Measurements from ENCODE around the gene FAM184B.

The FAM184B gene

DNA sequence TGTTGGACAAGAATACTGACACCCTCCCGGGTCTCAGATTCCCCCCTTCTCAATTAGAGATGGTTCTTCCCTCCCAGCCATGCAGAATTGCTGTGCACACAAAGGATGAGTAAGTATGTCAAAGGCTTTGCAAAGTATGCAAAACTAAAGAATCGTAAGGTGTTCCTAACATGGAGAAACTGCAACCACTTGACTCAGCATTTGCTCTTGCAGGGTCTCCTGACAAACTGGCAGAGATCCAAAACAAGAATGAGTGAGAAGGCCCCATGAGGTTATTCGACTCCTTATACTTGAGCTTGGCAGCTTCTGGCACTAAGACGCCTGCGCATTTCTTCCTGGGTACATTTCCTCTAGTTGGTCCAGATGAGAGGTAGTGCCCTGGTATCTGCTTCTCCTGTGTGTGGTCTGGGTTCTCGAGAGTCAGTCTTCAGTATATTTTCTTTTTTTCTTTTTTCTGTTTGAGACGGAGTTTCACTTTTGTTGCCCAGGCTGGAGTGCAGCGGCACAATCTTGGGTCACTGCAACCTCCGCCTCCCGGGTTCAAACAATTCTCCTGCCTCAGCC lies 8.2 kb downstream of the FAM184B start:
- H3K36me3 ChIP-seq (ENCODE audit: control insufficient read depth, insufficient read depth, low read length): no peaks in the 10 kb centered on the region
- H3K27ac ChIP-seq (ENCODE audit: low read depth, low read length, severe bottlenecking): no peak overlapping the region
- no peak overlapping the region for H3K4me3 ChIP-seq (ENCODE audit: extremely low read depth, insufficient read depth, low read length, poor library complexity, severe bottlenecking)
- H3K4me1 ChIP-seq (ENCODE audit: control insufficient read depth, insufficient read depth, low read length, poor library complexity, severe bottlenecking): peaks cover 7% of the 10 kb centered on the region
- 94 to 97% methylated on average over 6 of the region's 10 CpGs for WGBS, 2 experiments (ENCODE audit: insufficient coverage in 2 of 2)
- H3K9me3 ChIP-seq (ENCODE audit: control insufficient read depth, low read length): no peaks in the 10 kb centered on the region

DNA sequence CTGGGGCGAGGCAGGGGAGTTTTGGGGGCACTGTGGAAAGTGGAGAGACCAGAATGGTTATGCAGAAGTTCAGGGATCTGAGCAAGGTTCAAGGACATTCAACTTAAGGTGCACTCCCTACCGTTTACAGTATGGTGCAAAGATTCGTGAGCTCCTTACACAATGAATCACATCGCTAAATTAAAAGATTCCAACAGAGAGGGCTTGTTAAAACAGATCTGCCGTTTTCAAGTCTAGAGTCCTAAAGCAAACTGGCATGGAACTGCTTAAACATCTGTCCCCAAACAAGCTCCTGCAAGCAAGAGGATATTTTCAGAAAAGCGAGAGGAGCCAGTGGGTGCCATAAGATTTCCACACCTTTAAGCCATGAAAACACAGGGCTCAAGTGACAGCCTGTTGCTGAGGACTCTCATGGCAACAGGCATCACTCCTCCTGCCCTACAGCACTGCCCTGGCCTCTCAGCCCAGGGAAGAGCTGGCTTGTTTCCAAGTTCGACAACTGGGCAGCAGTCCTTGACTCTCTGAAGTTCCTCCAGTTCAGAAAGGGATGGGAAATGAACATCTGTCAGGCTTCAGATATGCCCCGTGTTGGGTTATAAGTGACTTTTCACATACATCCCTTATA lies 10.0 kb downstream of the FAM184B start:
- H3K4me1 ChIP-seq (ENCODE audit: control insufficient read depth, insufficient read depth, low read length, poor library complexity, severe bottlenecking): peaks cover 7% of the 10 kb centered on the region
- H3K4me3 ChIP-seq (ENCODE audit: extremely low read depth, insufficient read depth, low read length, poor library complexity, severe bottlenecking): no peak overlapping the region
- H3K27ac ChIP-seq (ENCODE audit: low read depth, low read length, severe bottlenecking): no peak overlapping the region
- no peaks in the 10 kb centered on the region for H3K36me3 ChIP-seq (ENCODE audit: control insufficient read depth, insufficient read depth, low read length)
- peaks cover 7% of the 10 kb centered on the region for H3K9me3 ChIP-seq (ENCODE audit: control insufficient read depth, low read length)
- 91 to 96% methylated on average over 6 to 8 of the region's 8 CpGs for WGBS, 2 experiments (ENCODE audit: insufficient coverage in 2 of 2)

DNA sequence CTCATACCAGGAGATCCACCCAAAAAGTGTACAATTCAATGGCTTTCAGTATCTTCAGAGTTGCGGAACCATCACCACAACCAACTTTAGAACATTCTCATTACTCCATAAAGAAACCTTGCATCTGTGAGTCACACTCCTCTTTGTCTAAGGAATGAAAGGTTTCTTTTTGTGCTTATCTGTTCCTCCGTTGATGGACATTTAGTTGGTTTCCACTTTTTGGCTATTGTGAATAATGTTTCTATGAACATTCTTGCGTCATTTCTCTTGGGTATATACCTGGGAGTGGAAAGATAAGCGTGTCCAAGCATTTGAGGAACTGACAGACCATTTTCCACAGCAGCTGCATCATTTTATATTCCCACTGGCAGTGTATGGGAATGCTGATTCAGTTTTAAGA lies 10.6 kb downstream of the FAM184B start:
- no peak overlapping the region for H3K27ac ChIP-seq (ENCODE audit: low read depth, low read length, severe bottlenecking)
- WGBS, 2 experiments (ENCODE audit: insufficient coverage in 2 of 2): 88 to 100% methylated on average over 1 to 2 of the region's 4 CpGs
- no peak overlapping the region for H3K4me3 ChIP-seq (ENCODE audit: extremely low read depth, insufficient read depth, low read length, poor library complexity, severe bottlenecking)
- H3K4me1 ChIP-seq (ENCODE audit: control insufficient read depth, insufficient read depth, low read length, poor library complexity, severe bottlenecking): peaks cover 7% of the 10 kb centered on the region
- H3K9me3 ChIP-seq (ENCODE audit: control insufficient read depth, low read length): peaks cover 7% of the 10 kb centered on the region
- H3K36me3 ChIP-seq (ENCODE audit: control insufficient read depth, insufficient read depth, low read length): no peaks in the 10 kb centered on the region

DNA sequence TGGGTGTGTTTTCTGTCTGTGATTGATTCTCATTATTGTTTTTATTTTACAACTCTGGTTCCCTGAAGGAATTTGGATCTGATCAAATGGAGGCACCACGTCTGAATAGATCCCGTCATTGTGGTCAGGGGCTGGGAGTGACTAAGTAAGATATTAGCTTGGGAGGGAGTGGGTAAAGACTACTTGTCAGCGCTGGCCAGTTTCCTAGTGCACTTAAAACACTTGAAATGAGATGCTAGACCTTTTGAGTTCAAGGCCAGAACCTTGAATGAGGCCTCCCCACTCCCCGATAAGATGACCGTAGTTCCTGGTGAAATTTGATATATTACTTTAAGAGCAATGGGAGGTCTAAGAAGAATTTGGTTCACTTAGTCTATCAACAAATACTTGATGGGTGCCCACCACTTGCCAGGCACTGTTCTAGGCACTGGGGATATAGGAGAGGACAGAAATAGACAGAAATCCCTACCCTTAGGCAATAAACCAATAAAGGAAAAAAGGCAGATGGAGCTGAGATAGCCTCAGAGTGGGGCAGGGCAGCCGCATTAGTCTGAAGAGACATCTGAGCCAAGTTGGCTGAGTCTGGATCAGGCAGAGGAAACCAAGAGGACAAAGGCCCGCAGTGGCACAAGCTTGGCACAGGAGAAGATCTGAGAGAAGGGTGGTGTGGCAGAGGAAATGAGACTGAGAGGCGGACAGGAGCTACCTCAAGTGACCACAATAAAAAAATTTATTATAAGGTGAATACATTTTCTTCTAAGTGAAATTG lies 11.8 kb downstream of the FAM184B start:
- H3K36me3 ChIP-seq (ENCODE audit: control insufficient read depth, insufficient read depth, low read length): no peaks in the 10 kb centered on the region
- no peak overlapping the region for H3K4me3 ChIP-seq (ENCODE audit: extremely low read depth, insufficient read depth, low read length, poor library complexity, severe bottlenecking)
- no peak overlapping the region for H3K27ac ChIP-seq (ENCODE audit: low read depth, low read length, severe bottlenecking)
- H3K9me3 ChIP-seq (ENCODE audit: control insufficient read depth, low read length): peaks cover 7% of the 10 kb centered on the region
- peaks cover 7% of the 10 kb centered on the region for H3K4me1 ChIP-seq (ENCODE audit: control insufficient read depth, insufficient read depth, low read length, poor library complexity, severe bottlenecking)
- 79 to 80% methylated on average over 3 to 4 of the region's 8 CpGs for WGBS, 2 experiments (ENCODE audit: insufficient coverage in 2 of 2)

DNA sequence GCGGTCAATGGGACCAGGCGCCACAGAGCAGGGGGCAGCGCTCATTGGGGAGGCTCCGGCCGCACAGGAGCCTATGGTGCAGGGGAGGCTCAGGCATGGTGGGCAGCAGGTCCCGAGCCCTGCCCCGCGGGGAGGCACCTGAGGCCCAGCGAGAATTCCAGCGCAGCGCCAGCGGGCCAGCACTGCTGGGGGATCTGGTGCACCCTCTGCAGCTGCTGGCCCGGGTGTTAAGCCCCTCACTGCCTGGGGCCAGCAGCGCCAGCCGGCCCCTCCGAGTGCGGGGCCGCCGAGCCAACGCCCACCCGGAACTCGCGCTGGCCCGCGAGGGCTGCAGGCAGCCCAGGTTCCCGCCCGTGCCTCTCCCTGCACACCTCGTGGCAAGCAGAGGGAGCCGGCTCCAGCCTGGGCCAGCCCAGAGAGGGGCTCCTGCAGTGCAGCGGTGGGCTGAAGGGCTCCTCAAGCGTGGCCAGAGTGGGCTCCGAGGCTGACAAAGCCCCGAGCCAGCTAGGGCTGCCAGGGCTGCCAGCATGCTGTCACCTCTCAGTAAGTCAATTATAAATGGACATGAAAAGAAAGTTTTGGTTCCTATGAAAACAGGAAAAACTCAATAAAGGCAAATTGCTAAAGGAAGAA lies 14.5 kb downstream of the FAM184B start:
- H3K36me3 ChIP-seq (ENCODE audit: control insufficient read depth, insufficient read depth, low read length): no peaks in the 10 kb centered on the region
- H3K27ac ChIP-seq (ENCODE audit: low read depth, low read length, severe bottlenecking): no peak overlapping the region
- peaks cover 7% of the 10 kb centered on the region for H3K9me3 ChIP-seq (ENCODE audit: control insufficient read depth, low read length)
- H3K4me3 ChIP-seq (ENCODE audit: extremely low read depth, insufficient read depth, low read length, poor library complexity, severe bottlenecking): no peak overlapping the region
- no peaks in the 10 kb centered on the region for H3K4me1 ChIP-seq (ENCODE audit: control insufficient read depth, insufficient read depth, low read length, poor library complexity, severe bottlenecking)
- WGBS, 2 experiments (ENCODE audit: insufficient coverage in 2 of 2): 91 to 94% methylated on average over 22 to 33 of the region's 33 CpGs

DNA sequence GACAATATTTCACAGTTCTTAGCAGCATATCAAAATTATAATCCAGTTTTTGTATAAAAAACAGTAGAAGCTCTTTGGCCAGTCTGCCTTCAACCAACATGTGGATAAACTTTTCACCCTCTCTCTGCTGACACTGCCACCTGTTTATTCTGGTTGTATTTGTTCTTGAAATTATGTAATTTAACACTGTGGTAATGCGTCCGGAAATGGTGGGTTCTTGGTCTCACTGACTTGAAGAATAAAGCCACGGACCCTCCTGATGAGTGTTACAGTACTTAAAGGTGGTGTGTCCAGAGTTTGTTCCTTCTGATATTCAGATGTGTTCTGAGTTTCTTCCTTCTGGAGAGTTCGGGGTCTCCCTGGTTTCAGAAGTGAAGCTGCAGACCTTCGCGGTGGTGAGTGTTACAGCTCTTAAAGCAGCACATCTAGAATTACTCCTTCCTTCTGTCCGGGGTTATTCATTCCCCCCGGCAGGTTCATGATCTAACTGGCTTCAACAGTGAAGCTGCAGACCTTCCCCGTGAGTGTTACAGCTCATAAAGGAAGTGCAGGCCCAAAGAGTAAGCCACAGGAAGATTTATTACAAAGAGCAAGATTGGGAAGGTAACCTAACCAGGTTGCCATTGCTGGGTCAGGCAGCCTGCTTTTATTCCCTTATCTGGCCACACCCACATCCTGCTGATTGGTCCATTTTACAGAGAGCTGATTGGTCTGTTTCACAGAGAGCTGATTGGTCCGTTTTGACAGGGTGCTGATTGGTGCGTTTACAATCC lies 15.7 kb downstream of the FAM184B start:
- Histone ChIP-seq H3K36me3 (ENCODE audit: control insufficient read depth, insufficient read depth, low read length) (no peaks in the 10 kb centered on the region), H3K4me1 (ENCODE audit: control insufficient read depth, insufficient read depth, low read length, poor library complexity, severe bottlenecking) (no peaks in the 10 kb centered on the region), H3K9me3 (ENCODE audit: control insufficient read depth, low read length) (peaks cover 7% of the 10 kb centered on the region), H3K4me3 (ENCODE audit: extremely low read depth, insufficient read depth, low read length, poor library complexity, severe bottlenecking) (no peak overlapping the region), H3K27ac (ENCODE audit: low read depth, low read length, severe bottlenecking) (no peak overlapping the region)
- WGBS, 2 experiments (ENCODE audit: insufficient coverage in 2 of 2): 88 to 100% methylated on average over 2 to 11 of the region's 11 CpGs

DNA sequence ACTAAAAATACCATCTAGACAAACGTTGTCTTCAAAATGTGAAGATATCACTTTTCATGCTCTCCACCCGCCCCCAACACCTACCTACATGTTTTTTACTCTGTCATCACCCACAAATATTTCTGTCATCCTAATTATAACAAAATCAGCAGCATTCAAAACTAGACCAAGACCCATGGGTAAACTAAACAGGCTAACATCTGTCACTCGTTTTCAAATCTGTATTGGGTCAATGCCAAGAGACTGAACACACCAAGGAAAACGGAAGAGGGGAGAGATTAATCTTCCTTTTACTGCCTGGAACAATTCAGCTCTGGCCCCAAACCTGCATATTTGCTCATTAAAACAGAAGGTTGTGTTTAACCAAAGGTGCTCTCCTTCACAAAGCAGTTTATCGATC lies 17.5 kb downstream of the FAM184B start:
- WGBS, 2 experiments (ENCODE audit: insufficient coverage in 2 of 2): 57 to 78% methylated on average over 4 to 5 of the region's 5 CpGs
- peaks cover 7% of the 10 kb centered on the region for H3K9me3 ChIP-seq (ENCODE audit: control insufficient read depth, low read length)
- H3K4me1 ChIP-seq (ENCODE audit: control insufficient read depth, insufficient read depth, low read length, poor library complexity, severe bottlenecking): no peaks in the 10 kb centered on the region

DNA sequence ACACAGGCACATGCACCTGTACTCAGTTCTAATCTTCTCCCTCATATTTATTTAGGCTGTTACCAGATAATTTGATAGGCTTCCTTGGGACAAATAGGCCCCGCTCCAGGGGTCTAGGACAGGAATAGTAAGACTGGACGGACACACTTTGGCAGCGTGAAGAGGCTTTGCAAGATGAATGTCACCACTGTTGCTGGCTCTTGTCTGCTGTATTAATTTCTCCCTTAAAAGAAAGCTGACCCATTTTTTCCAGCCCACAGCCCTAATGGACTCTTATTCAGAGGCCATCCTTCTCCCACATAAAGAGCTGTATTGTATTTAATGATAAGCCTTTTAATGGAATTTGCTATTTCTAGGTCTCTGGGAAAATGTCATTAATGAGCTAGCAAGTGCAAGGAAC lies 18.0 kb downstream of the FAM184B start:
- Histone ChIP-seq H3K4me3 (ENCODE audit: extremely low read depth, insufficient read depth, low read length, poor library complexity, severe bottlenecking) (no peak overlapping the region), H3K36me3 (ENCODE audit: control insufficient read depth, insufficient read depth, low read length) (no peaks in the 10 kb centered on the region), H3K4me1 (ENCODE audit: control insufficient read depth, insufficient read depth, low read length, poor library complexity, severe bottlenecking) (no peaks in the 10 kb centered on the region), H3K9me3 (ENCODE audit: control insufficient read depth, low read length) (peaks cover 7% of the 10 kb centered on the region), H3K27ac (ENCODE audit: low read depth, low read length, severe bottlenecking) (no peak overlapping the region)
- 87 to 100% methylated on average over 2 to 3 of the region's 3 CpGs for WGBS, 2 experiments (ENCODE audit: insufficient coverage in 2 of 2)

More for the DNA sequence above, 17.5 kb downstream of the FAM184B start:
- Histone ChIP-seq H3K27ac (ENCODE audit: low read depth, low read length, severe bottlenecking) (no peak overlapping the region), H3K36me3 (ENCODE audit: control insufficient read depth, insufficient read depth, low read length) (no peaks in the 10 kb centered on the region), H3K4me3 (ENCODE audit: extremely low read depth, insufficient read depth, low read length, poor library complexity, severe bottlenecking) (no peak overlapping the region)

DNA sequence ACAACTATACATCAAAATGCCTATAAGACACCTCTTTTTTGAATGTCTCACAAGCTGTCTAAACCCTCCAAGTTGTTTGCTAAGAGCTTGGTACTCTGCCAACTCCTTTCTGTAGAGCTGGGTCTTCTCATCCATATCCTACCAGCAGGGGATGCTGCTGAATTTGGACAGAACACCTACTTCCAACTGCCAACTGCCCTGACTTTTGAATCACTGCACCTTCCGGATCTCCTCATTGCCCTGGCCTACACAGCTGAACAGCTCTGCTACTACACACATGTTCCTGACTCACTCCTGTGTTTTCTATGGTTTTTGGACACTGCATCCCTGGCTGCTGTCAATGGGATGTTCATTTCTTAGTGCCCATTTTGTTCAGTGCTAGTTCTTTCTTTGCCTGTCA lies 18.7 kb downstream of the FAM184B start:
- no peak overlapping the region for H3K27ac ChIP-seq (ENCODE audit: low read depth, low read length, severe bottlenecking)
- H3K9me3 ChIP-seq (ENCODE audit: control insufficient read depth, low read length): peaks cover 7% of the 10 kb centered on the region
- H3K4me3 ChIP-seq (ENCODE audit: extremely low read depth, insufficient read depth, low read length, poor library complexity, severe bottlenecking): no peak overlapping the region
- no peaks in the 10 kb centered on the region for H3K36me3 ChIP-seq (ENCODE audit: control insufficient read depth, insufficient read depth, low read length)
- WGBS, 2 experiments (ENCODE audit: insufficient coverage in 2 of 2): 79 to 100% methylated on average over 1 of the region's 1 CpG
- H3K4me1 ChIP-seq (ENCODE audit: control insufficient read depth, insufficient read depth, low read length, poor library complexity, severe bottlenecking): no peaks in the 10 kb centered on the region

DNA sequence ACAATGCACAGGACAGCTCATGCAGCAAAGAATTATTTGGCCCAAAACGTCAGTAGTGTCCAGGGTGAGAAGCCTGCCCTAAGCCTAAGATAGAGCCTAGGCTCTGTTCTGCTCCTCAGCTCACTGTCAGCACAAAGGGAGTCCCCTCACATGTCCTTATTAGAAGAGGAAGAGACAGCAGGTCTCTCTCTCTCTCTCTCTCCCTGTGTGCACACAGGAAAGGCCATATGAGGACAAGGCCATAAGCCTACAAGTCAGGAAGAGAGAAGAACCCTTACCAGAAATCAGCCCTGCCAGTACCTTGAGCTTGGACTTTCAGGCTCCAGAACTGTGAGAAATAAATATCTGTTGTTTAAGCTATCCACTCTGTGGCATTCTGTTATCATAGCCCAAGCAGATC lies 20.4 kb downstream of the FAM184B start:
- Histone ChIP-seq H3K4me1 (ENCODE audit: control insufficient read depth, insufficient read depth, low read length, poor library complexity, severe bottlenecking) (no peaks in the 10 kb centered on the region), H3K9me3 (ENCODE audit: control insufficient read depth, low read length) (no peaks in the 10 kb centered on the region), H3K27ac (ENCODE audit: low read depth, low read length, severe bottlenecking) (no peak overlapping the region), H3K36me3 (ENCODE audit: control insufficient read depth, insufficient read depth, low read length) (no peaks in the 10 kb centered on the region), H3K4me3 (ENCODE audit: extremely low read depth, insufficient read depth, low read length, poor library complexity, severe bottlenecking) (no peak overlapping the region)
- WGBS, 2 experiments (ENCODE audit: insufficient coverage in 2 of 2): 57 to 60% methylated on average over 1 of the region's 1 CpG
